A549 (cell line): Measurements from ENCODE around the gene SMIM35. TPM values are rescaled to one million over a fixed set of nuclear protein-coding genes. Genes with fewer than 3 reads are reported as not detected.

ENCODE experiments used
- ATAC-seq, 2 experiments: fragments of 200-7000 bp in 1 of 2; fragments of >200 bp in 1 of 2; cut with Nextera tagmentation in 1 of 2; cut with Tn5 transposase in 1 of 2; 3 replicates each; pipeline versions ENCODE4 v1.8.0 to v1.9.1; 2018 to 2020; ENCODE audit warnings: mild to moderate bottlenecking in 1 of 2, moderate library complexity in 1 of 2
- CTCF ChIA-PET: fragments of 300-600 bp; sonication (Branson Sonifier 250); formaldehyde crosslinking; extraction: SDS; loops from one replicate; lab custom pipeline; 2021; ENCODE audit warnings: antibody characterized with exemption, inconsistent platforms; lab: Yijun Ruan, JAX
- POLR2A ChIA-PET: fragments of 350-600 bp; formaldehyde crosslinking; extraction: SDS; loops from one replicate; lab custom pipeline; 2021; ENCODE audit warnings: antibody characterized with exemption, inconsistent platforms; lab: Yijun Ruan, JAX
- DNase-seq, 2 experiments: peaks; one replicate each; pipeline versions ENCODE4 v3.0.0 to v3.0.0-alpha.2; 2011 to 2016; ENCODE audit warnings: low read depth in 1 of 2, low spot score in 1 of 2
- FAIRE-seq: peaks from 2 replicates; lab custom pipeline; 2011; peaks lifted over from hg19 to GRCh38; lab: Jason Lieb, UNC
- H3K27ac ChIP-seq, 2 experiments: fragments of >200 bp; sonication (Bioruptor Twin); formaldehyde crosslinking; 3 replicates each; pipeline ENCODE4 v1.5.1; 2016 to 2017
- H3K4me1 ChIP-seq: fragments of >200 bp; sonication (Bioruptor Twin); formaldehyde crosslinking; 3 replicates; pipeline ENCODE4 v1.6.1; 2016
- H3K4me2 ChIP-seq: fragments of >200 bp; sonication (Bioruptor Twin); formaldehyde crosslinking; 3 replicates; pipeline ENCODE4 v1.6.1; 2016
- H3K4me3 ChIP-seq: fragments of >200 bp; sonication (Bioruptor Twin); formaldehyde crosslinking; 3 replicates; pipeline ENCODE4 v1.5.1; 2016
- H3K9me3 ChIP-seq: fragments of >200 bp; sonication (Bioruptor Twin); formaldehyde crosslinking; 3 replicates; pipeline ENCODE4 v1.6.1; 2016
- CBX2 ChIP-seq: fragments of 200-600 bp; sonication (generic); IDR thresholded peaks from 2 replicates; pipeline ENCODE4 v1.6.1; 2016; ENCODE audit warnings: low read depth, mild to moderate bottlenecking, borderline replicate concordance
- CEBPB ChIP-seq, 2 experiments: fragments of >200 bp in 1 of 2; sonication (Bioruptor Twin) in 1 of 2; formaldehyde crosslinking in 1 of 2; IDR thresholded peaks; 2 replicates each; pipeline ENCODE4 v1.6.1; 2012 to 2016
- CHD4 ChIP-seq: fragments of 200-600 bp; sonication (generic); IDR thresholded peaks from 2 replicates; pipeline ENCODE4 v1.6.1; 2016; ENCODE audit warnings: antibody characterized with exemption, mild to moderate bottlenecking, borderline replicate concordance
- EHF ChIP-seq: fragments of 250-450 bp; sonication (Bioruptor Pico); IDR thresholded peaks from 2 replicates; pipeline ENCODE4 v1.5.0; 2020; ENCODE audit warnings: mild to moderate bottlenecking
- EP300 ChIP-seq, 2 experiments: fragments of >200 bp; sonication (Bioruptor Twin); formaldehyde crosslinking; IDR thresholded peaks; 2 replicates in 1 of 2; 3 replicates in 1 of 2; pipeline ENCODE4 v1.6.1; 2016 to 2017
- FOXS1 ChIP-seq: fragments of 250-450 bp; sonication (Bioruptor Pico); IDR thresholded peaks from 2 replicates; pipeline ENCODE4 v1.5.0; 2020; ENCODE audit warnings: mild to moderate bottlenecking, moderate library complexity
- HEYL ChIP-seq: fragments of 250-450 bp; sonication (Bioruptor Pico); IDR thresholded peaks from 2 replicates; pipeline ENCODE4 v1.8.0; 2021; ENCODE audit warnings: mild to moderate bottlenecking, moderate library complexity
- MAFK ChIP-seq: fragments of 450-650 bp; IDR thresholded peaks from 2 replicates; pipeline ENCODE4 v1.6.1; 2014; ENCODE audit not compliant: partially characterized antibody
- MAZ ChIP-seq: fragments of 150-350 bp; IDR thresholded peaks from 2 replicates; pipeline ENCODE4 v1.6.1; 2014; ENCODE audit warnings: antibody characterized with exemption, low read depth, low read length, borderline replicate concordance
- NFE2L2 ChIP-seq: fragments of 150-350 bp; conservative IDR thresholded peaks from 2 replicates; pipeline ENCODE4 v1.6.1; 2014; ENCODE audit warnings: low read length
- POLR2A ChIP-seq: IDR thresholded peaks from 2 replicates; pipeline ENCODE4 v1.6.1; 2012; ENCODE audit warnings: mild to moderate bottlenecking, low read length
- POLR2AphosphoS2 ChIP-seq: conservative IDR thresholded peaks from 2 replicates; pipeline ENCODE4 v1.6.1; 2012; ENCODE audit warnings: low read length, improper control_type of control experiment, inconsistent platforms
- RAD21 ChIP-seq, 2 experiments: fragments of >200 bp in 1 of 2; sonication (Bioruptor Twin) in 1 of 2; formaldehyde crosslinking in 1 of 2; IDR thresholded peaks in 1 of 2; conservative IDR thresholded peaks in 1 of 2; 2 replicates in 1 of 2; 3 replicates in 1 of 2; pipeline ENCODE4 v1.6.1; 2012 to 2018; ENCODE audit warnings: inconsistent platforms in 1 of 2
- RARB ChIP-seq: fragments of 250-450 bp; sonication (Bioruptor Pico); IDR thresholded peaks from 2 replicates; pipeline ENCODE4 v1.8.0; 2021; ENCODE audit warnings: mild to moderate bottlenecking, moderate library complexity
- RCOR1 ChIP-seq: fragments of 150-350 bp; IDR thresholded peaks from 2 replicates; pipeline ENCODE4 v1.6.1; 2014; ENCODE audit warnings: antibody characterized with exemption, low read length, low read depth
- RNF2 ChIP-seq: fragments of 200-600 bp; sonication (generic); IDR thresholded peaks from 2 replicates; pipeline ENCODE4 v1.6.1; 2016; ENCODE audit warnings: low read depth, mild to moderate bottlenecking, antibody characterized with exemption, moderate library complexity, borderline replicate concordance
- TP53 ChIP-seq: fragments of 250-450 bp; sonication (Bioruptor Pico); IDR thresholded peaks from 2 replicates; pipeline ENCODE4 v1.5.0; 2021; ENCODE audit warnings: mild to moderate bottlenecking, moderate library complexity
- ZC3H11A ChIP-seq: fragments of 450-650 bp; IDR thresholded peaks from 2 replicates; pipeline ENCODE4 v1.6.1; 2014; ENCODE audit warnings: antibody characterized with exemption, mild to moderate bottlenecking
- WGBS: methylation state at CpG from one replicate; pipeline ENCODE4 v1.1.6; 2017; ENCODE audit errors: missing lambda C conversion rate; 5-methylcytosine and 5-hydroxymethylcytosine counted together
- polyA plus RNA-seq, 4 experiments: library from polyadenylated mRNA; depleted of rRNA in 3 of 4; stranded (reverse); fragments of >200 nt; fragmentation: RNase III in 1 of 4; extraction: RNeasy Plus Mini Kit Qiagen cat#74134 plus additional on column Dnase treatment in 1 of 4; gene quantifications; 2 replicates in 3 of 4; 3 replicates in 1 of 4; pipeline ENCODE4 v1.2.3, GENCODE V29; 2011 to 2017
- TF ChIP-seq, protein P1 (sequence below): fragments of >200 bp; sonication (Bioruptor Twin); formaldehyde crosslinking; IDR thresholded peaks from 3 replicates; pipeline ENCODE4 v1.6.1; 2016
- TF ChIP-seq, protein P2 (sequence below): IDR thresholded peaks from 2 replicates; pipeline ENCODE4 v1.6.1; 2012
- TF ChIP-seq, protein P3 (sequence below): fragments of 200-600 bp; sonication (generic); IDR thresholded peaks from 2 replicates; pipeline ENCODE4 v1.6.1; 2016; ENCODE audit warnings: antibody characterized with exemption, mild to moderate bottlenecking, moderate library complexity
- TF ChIP-seq, protein P4 (sequence below): IDR thresholded peaks from 2 replicates; pipeline ENCODE4 v1.6.1; 2012; ENCODE audit warnings: low read depth, borderline replicate concordance

Gene SMIM35
- polyA plus RNA-seq, 2 of the 4 experiments (the other 2 are of a cell fraction), result not detected

DNA sequence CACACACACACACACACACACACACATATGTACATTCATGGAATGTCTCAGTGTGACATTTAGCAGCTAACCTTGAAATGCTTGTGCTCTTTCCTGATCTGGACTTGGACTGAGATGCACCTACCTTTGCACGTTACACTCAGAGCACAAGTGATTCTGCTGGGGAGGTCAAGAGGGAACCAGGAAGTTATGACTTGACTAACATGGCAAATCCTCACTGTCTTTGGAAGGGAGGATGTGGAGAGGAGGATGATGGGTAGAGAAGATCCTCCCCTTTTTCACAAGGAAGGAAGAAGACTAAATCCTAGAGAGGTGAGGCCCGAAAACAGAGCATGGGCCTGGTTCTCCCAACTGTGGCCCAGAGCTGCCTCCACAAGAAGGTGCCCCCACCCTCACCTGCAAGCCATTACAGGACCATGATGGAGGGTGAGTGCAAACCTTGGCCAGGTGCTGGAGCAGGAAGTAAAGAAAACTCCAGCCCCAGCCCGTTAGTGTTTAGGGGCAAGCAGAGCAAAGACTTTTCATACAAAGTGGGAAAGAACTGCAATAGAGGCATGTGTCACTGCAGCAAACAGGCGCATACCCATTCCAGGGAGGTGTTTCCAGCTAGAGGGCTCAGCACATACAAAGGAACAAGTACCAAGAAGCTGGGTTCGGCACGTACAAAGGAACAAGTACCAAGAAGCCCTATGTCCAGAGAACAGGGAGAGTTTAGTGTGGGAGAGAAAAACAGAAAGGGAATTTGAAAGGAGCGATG lies 39.5 kb upstream of the SMIM35 start:
- no peak for TF ChIP-seq FOXS1 (CRISPR knock-in tag)
- TF ChIP-seq NFE2L2, result no peak
- TF ChIP-seq, protein P1, sequence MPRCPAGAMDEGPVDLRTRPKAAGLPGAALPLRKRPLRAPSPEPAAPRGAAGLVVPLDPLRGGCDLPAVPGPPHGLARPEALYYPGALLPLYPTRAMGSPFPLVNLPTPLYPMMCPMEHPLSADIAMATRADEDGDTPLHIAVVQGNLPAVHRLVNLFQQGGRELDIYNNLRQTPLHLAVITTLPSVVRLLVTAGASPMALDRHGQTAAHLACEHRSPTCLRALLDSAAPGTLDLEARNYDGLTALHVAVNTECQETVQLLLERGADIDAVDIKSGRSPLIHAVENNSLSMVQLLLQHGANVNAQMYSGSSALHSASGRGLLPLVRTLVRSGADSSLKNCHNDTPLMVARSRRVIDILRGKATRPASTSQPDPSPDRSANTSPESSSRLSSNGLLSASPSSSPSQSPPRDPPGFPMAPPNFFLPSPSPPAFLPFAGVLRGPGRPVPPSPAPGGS, result no peak
- TF ChIP-seq POLR2AphosphoS2, result no peak
- TF ChIP-seq MAFK, result no peak
- TF ChIP-seq, protein P2, sequence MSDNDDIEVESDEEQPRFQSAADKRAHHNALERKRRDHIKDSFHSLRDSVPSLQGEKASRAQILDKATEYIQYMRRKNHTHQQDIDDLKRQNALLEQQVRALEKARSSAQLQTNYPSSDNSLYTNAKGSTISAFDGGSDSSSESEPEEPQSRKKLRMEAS, result no peak
- TF ChIP-seq POLR2A, result 0 out of 2 replicates have a peak, but pooled peaks have one; percentile 12
- TF ChIP-seq EP300 (IDR thresholded peaks at IDR 0.05), result no peak
- FAIRE-seq, result no peak
- ChIA-PET CTCF (no interaction called here), POLR2A (no interaction called here)
- H3K9me3 ChIP-seq, result no peaks in the 10 kb centered on the region
- no peak for ATAC-seq
- peak in 1 of 2 experiments; percentile 7 for DNase-seq
- WGBS, result 75% methylated on average over 7 of the region's 7 CpGs
- no peak overlapping the region for H3K27ac ChIP-seq
- H3K4me1 ChIP-seq, result 0 out of 3 replicates have a peak, but pooled peaks cover 3% of the 10 kb centered on the region
- H3K4me2 ChIP-seq, result no peak overlapping the region
- H3K4me3 ChIP-seq, result no peak overlapping the region

DNA sequence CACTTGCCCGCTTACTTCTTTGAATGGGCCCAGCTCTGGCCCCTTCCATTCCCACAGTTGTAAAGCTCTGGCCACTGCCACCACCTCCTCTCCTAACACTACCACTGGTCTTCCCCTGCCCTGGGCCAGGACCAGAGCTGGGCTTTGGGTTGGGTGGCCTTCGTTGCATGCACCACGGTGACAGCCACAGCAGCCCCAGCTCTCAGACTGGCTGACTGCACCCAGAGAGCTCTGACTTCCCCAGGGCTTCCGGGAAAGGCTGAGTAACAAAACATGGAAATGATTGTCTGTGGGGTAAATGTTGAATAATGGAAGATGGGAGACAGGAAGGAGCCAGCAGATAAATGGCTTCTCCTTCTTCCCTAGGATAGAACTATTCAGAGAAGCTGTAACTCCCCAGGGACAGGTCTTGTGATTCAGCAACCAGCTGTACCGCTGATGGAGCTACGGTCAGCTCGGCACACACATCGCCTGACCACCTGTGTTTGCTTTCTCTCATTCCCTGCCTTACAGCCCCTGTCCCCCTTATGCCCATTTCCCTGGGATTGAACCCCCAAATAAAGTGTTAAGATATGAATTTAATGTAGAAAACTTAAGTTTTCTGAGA lies 38.3 kb upstream of the SMIM35 start:
- no peak for TF ChIP-seq CEBPB (IDR thresholded peaks at IDR 0.05)
- TF ChIP-seq TP53 (CRISPR knock-in tag), result no peak
- no peak for TF ChIP-seq CBX2
- no peak for TF ChIP-seq RNF2
- no peak for TF ChIP-seq EHF (CRISPR knock-in tag)
- TF ChIP-seq, protein P3, sequence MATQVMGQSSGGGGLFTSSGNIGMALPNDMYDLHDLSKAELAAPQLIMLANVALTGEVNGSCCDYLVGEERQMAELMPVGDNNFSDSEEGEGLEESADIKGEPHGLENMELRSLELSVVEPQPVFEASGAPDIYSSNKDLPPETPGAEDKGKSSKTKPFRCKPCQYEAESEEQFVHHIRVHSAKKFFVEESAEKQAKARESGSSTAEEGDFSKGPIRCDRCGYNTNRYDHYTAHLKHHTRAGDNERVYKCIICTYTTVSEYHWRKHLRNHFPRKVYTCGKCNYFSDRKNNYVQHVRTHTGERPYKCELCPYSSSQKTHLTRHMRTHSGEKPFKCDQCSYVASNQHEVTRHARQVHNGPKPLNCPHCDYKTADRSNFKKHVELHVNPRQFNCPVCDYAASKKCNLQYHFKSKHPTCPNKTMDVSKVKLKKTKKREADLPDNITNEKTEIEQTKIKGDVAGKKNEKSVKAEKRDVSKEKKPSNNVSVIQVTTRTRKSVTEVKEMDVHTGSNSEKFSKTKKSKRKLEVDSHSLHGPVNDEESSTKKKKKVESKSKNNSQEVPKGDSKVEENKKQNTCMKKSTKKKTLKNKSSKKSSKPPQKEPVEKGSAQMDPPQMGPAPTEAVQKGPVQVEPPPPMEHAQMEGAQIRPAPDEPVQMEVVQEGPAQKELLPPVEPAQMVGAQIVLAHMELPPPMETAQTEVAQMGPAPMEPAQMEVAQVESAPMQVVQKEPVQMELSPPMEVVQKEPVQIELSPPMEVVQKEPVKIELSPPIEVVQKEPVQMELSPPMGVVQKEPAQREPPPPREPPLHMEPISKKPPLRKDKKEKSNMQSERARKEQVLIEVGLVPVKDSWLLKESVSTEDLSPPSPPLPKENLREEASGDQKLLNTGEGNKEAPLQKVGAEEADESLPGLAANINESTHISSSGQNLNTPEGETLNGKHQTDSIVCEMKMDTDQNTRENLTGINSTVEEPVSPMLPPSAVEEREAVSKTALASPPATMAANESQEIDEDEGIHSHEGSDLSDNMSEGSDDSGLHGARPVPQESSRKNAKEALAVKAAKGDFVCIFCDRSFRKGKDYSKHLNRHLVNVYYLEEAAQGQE, result no peak
- no peak for TF ChIP-seq RAD21 (conservative IDR thresholded peaks at IDR 0.05 in 1 of 2, IDR thresholded peaks at IDR 0.05 in 1 of 2)
- TF ChIP-seq MAZ, result no peak
- TF ChIP-seq RARB (CRISPR knock-in tag), result no peak
- TF ChIP-seq RCOR1, result no peak
- no peak for TF ChIP-seq HEYL
- no peak for TF ChIP-seq CHD4
- TF ChIP-seq, protein P4, sequence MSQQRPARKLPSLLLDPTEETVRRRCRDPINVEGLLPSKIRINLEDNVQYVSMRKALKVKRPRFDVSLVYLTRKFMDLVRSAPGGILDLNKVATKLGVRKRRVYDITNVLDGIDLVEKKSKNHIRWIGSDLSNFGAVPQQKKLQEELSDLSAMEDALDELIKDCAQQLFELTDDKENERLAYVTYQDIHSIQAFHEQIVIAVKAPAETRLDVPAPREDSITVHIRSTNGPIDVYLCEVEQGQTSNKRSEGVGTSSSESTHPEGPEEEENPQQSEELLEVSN, result no peak
- TF ChIP-seq ZC3H11A, result no peak
- H3K4me2 ChIP-seq, result no peak overlapping the region
- DNase-seq (no peak), FAIRE-seq (no peak), ATAC-seq (no peak)
- H3K9me3 ChIP-seq, result no peaks in the 10 kb centered on the region
- 0 out of 3 replicates have a peak, but pooled peaks cover 3% of the 10 kb centered on the region for H3K4me1 ChIP-seq
- no peak overlapping the region for H3K4me3 ChIP-seq
- ChIA-PET CTCF (no interaction called here), POLR2A (no interaction called here)
- 71% methylated on average over 8 of the region's 8 CpGs for WGBS
- no peak overlapping the region for H3K27ac ChIP-seq
